Left ventricle myocardium superior (tissue), 1 donor: ENCODE results near the gene PLPP4. TPM values are rescaled to one million over a fixed set of nuclear protein-coding genes. Genes with fewer than 3 reads are reported as not detected.

Experiments used
- ATAC-seq: fragments of 200-7000 bp; cut with Tn5 transposase; one replicate; pipeline ENCODE4 v1.9.1; 2020; ENCODE audit warnings: mild to moderate bottlenecking, moderate library complexity
- DNase-seq: peaks from one replicate; pipeline ENCODE4 v3.0.0-alpha.2; 2020
- intact Hi-C: fragments of 100-400 bp; cut with micrococcal nuclease; formaldehyde crosslinking; loops from one replicate; pipeline ENCODE4 v1.11.0; 2022
- total RNA-seq: library from RNA; stranded (reverse); fragmentation: NEBNext Ultra II Directional; extraction: Animal tissue kit (Norgen Biotek cat#: 25700); gene quantifications from one replicate; pipeline ENCODE4 v1.2.1, GENCODE V29; 2021
- donor health status: DM: no; HTN: yes; CAD: no; lungs with severe emphysema.

Gene PLPP4
- total RNA-seq, 1 donor from 2014 or later: not detected

DNA sequence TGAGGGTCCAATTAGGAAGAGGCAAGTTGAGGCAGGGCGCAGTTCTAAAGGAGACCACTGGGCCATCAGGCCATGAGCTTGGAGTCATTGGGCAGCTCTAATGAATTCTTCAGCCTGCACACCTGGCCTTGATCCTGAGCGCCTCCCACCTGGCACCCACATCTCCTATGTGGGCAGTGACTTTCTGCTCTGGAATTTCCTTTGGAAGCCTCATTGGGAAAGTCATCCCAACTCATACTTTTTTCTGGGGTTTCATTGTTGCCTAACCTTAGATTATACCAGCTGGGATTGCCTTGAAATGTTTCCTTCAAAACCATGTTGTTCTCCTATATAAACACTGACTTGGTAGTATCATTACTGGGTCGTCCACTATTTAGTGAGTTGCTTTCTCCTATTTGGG lies 54.1 kb downstream of the PLPP4 start:
- ATAC-seq (no peak), DNase-seq (no peak)
- intact Hi-C loops: no loop called here

DNA sequence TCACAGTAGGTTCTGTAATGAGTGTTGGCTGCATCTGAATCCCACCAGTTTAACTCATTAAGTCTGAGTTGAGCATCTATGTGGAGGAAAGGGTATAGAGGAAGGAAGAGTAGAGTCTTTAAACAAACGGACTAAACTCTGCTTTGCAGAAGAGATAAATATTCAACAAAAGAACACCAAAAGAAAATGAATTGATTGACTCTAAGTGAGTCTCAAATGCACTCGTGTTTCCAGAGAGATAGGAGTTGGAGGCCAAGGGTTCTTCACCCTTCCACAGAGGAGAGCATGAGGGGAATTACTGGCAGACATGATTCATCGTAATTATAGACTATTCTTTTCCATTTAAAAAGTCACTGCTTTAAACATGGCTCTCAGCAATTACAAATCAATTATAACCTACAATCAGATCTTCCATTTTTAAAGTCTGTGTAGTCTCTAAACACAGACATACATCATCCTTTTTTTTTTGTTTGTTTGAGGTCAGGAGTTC lies 56.3 kb downstream of the PLPP4 start:
- intact Hi-C loops: no loop called here
- DNase-seq (no peak), ATAC-seq (no peak)

DNA sequence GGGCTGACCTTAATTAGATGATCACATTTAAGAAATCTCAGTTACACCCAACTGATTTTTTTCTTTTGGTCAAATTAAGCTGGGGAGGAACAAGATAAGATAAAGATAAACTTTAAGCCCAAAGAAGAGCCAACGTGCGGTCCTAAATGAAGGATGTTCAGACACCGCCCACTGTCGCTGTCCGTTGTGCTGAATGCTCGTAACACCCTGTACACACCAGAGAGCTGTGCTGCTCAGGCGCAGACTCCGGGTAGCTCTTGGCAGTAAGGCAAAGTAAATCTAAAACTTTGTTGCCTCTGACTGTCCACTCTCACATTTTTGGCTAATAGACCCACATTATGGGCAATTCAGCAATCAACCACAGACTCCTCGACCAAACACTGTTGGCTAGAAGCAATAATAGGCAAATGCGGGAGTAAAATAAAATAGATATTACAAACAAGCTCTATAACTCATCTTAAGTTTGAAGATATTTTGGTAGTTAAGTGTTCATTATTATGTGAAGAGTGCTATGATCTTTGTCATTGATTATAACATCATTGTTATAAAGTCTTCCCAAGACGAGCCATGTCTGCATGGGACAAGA lies 57.1 kb downstream of the PLPP4 start:
- intact Hi-C loops: no loop called here
- DNase-seq: no peak
- ATAC-seq: no peak

DNA sequence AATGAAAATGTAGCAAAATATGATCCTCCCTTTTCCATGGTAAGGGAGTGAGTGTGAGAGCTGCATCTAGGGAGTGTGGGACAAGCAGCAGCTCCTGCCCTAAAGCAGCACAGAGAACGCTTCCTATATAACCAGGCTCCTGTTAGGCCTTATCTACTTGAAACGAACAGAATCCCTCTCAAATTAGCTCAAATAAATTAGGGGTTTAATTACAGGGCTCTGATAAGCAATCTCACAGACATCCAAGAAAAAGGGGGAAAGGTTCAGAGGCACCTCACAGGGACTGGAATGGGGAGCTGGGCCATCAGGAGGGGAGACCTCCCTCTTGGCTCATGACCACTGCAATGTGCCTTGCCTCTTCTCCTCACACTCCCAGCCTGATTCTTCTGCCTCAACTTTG lies 57.9 kb downstream of the PLPP4 start:
- DNase-seq: no peak
- intact Hi-C loops: no loop called here

DNA sequence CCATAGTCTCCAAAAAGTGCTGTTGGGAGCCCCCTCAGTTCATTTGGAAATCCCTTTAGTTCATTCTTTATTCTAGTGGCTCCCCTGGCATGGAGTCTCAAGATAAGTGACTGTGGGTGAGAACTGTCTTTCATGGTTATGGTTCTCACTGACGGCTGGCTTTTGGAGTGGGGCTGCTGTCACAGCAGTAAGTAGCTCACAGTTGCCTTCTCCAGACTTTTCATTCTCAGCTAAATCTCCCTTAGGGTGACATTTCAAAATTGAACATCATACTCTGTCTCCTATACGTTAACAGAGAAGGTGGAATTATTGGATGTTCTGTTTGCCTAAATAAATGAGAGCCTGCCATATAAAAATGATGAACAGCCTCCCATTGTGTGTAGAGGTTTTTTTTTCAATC lies 58.7 kb downstream of the PLPP4 start:
- ATAC-seq: no peak
- no peak for DNase-seq
- intact Hi-C loops: no loop called here

More for the DNA sequence above, 57.9 kb downstream of the PLPP4 start:
- ATAC-seq: no peak

DNA sequence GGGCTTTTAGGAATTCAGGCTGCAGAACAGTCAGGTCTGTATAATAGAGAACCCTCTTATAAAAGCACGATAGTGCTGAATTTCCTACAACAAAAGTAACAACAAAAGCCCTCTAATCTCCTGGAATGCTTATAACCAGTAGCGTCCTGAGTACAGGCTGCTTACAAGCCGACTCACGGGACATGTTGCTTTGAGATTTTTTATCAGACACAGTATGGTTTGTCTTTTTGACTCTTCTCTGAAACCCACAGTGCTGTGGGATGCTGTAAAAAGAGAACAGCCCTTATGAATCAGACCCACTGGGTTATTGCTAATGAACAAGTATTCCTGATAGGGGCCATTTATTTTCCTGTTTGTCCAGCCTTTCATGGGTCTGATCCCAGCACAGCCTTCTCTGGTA lies 59.4 kb downstream of the PLPP4 start:
- no peak for DNase-seq
- no peak for ATAC-seq
- intact Hi-C loops: no loop called here

DNA sequence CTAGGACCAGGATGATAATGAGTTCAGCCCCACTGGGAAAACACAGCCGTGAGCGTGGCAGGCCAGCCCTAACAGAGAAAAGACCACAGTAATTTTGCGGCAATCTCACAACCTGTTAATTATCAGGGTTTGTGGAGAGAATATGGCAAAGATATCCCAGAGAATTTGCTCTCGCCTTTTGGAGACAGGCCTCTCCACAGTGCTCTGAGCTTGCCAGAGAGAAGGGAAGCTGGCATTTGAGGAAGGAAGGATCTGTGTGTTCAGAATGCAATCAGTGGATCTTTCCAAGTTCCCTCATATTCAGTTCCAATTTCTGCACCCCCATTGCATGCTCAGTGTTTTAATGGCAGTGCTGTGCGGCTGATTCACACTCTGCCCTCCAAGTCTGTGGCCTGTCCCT lies 60.2 kb downstream of the PLPP4 start:
- DNase-seq (no peak), ATAC-seq (no peak)
- intact Hi-C loops: no loop called here

DNA sequence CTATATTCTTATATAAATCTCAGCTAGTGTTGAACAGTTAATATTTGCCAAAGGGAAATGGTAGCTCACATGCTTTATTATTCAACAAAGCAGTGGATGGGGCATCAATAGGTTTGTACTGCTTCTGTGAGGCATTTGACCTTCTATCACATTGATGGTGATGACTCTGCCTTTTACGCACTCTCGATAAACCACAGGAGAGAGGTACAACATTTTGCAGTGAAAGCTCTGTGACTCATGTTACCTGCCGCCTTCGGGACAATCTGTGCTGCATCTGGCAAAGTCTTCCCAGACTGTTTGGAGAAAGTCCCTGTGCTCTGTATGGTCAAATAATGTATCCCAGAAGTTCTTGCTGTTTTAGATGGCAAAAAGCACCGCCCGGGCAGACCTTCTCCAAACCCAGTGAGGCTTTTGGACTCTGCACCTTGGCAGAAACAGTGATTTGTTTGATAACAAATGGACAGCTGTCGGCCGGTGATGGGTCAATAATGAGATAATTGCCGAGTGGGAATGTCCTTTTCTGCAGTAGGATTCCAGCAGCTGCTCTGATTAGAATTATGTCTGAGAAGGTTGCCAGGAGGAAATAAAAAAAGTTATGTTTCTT lies 61.0 kb downstream of the PLPP4 start:
- no peak for DNase-seq
- intact Hi-C loops: no loop called here

DNA sequence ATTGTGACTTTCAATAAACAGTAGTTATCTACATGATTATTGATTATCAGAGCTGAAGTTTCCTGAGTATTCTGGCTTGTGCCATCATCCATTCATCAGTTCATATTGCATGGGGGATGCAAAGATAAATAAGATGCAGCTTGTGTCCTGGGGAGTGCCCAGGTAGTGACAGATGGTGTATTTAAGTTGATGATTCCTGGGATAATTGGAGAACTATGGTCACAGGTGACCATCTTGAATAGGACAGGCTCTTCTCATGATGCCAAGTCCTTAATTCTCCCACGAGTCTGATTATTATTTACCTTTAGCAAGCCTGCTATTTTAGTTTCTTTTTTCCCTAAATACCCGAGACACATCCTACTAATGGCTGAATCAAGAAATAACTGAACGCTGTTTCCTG lies 64.9 kb downstream of the PLPP4 start:
- intact Hi-C loops: no loop called here
- DNase-seq (no peak), ATAC-seq (no peak)

More for the DNA sequence above, 61.0 kb downstream of the PLPP4 start:
- ATAC-seq: no peak

DNA sequence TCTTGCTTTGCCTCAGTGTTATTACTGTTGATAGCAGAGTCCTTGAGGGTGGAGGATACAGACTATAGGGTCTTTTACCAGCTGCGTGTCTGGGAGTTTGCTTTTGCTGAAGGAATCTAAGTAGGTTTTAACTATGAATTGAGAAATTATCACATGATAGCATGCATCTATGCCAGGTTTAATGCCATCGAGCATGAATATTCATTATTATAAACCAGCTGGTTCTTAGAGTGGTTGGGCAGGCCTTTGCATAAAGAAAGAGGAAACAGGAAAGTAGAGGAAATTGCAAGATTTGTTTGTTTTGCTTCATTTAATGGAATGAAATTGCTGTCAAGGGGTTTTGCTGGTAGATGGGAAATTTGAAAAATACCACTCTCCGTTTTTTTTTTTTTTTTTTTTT lies 70.7 kb downstream of the PLPP4 start:
- intact Hi-C loops: no loop called here
- ATAC-seq (no peak), DNase-seq (no peak)

DNA sequence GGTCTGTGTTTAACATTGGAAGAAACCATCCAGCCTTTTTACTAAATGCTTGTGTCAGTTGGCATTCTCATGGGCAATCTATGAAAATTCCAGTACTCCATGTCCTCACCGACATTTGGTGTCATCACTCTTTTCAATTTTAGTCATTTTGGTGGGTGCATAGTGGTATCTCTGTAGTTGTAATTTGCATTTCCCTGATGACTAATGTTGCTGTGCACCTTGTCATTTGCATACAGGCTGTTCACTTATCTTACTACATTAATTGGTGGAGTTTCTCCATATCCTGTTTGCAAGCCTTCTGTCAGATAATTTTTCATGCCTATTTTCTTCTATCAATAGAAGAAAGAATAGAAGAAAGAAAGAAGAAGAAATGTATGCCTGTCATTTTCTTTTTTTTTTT lies 73.7 kb downstream of the PLPP4 start:
- intact Hi-C loops: no loop called here
- DNase-seq: no peak
- no peak for ATAC-seq

DNA sequence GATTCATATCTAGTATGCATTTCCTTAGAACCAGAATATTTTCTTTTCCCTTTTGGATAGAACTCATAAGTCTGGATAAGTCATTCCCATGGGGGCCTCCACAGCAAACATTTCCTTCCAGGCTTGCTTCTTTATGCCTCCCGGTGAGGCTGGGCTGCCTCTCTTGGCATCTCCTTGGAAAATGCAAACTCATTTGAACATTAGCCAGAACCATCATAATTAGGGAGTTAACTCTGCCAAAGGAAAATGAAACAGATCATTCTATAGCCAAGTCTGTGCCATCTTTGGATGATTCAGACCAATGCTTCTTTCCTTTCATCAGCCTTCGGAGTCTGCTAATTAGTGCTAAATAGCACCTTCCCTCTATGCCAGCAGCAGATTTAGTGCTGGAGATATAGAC lies 81.1 kb downstream of the PLPP4 start:
- DNase-seq (no peak), ATAC-seq (no peak)
- intact Hi-C loops: no loop called here

DNA sequence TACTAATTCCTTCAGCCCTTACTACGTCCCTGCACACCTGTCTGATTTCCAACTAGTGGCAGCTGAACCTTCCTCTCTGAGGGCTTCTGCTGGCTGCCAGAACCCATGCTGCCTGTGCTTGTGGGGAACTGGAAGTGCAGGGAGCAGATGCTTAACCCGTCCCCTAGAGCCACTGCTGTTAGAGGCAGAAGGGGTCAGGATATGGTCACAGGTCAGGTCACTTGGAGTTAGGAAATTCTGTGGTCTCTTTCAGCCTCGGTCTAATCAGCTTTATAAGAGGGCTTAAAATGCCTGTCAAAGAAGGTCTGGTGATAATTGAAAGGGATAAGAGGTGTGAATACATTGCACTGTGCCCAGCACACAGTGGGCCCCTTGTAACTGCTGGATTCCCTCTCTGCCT lies 82.0 kb downstream of the PLPP4 start:
- intact Hi-C loops: no loop called here
- DNase-seq (no peak), ATAC-seq (no peak)

DNA sequence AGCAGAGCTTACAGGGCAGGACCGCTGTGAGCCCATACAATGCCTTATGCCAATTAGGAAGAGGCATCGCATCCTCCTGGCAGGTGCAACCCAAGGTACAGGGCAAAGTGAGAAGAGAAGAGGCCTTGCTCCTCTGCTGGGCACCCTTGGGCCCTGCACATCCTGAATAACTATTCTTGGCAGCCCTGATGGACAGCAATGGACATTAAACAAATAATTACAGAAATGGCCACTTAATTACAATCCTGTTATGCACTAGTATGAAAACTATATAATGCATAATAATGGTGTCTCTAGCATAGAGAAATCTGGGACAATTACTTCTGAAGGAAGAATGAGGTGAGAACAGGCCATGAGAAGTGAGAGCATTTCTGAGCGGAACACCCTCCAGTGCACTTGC lies 83.5 kb downstream of the PLPP4 start:
- intact Hi-C loops: no loop called here
- DNase-seq (no peak), ATAC-seq (no peak)

DNA sequence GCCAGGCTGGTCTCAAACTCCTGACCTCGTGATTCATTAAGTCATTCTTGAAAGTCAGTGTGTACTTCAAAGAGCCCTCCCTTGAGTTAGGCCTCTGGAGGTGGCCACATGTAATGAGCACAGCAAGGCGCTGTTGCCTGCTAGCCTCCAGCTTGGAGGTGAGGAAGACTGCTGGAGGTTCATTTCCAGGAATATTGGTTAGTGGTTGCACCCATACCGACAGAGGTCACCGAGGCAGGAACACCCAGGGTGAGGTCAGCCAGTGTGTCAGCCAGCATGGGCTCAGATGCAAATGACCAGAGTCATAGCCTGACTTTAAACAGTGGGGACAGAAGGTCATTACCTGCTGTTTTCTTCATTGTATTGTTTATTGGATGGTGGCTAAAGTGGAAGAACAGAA lies 85.0 kb downstream of the PLPP4 start:
- ATAC-seq (no peak), DNase-seq (no peak)
- intact Hi-C loops: no loop called here

DNA sequence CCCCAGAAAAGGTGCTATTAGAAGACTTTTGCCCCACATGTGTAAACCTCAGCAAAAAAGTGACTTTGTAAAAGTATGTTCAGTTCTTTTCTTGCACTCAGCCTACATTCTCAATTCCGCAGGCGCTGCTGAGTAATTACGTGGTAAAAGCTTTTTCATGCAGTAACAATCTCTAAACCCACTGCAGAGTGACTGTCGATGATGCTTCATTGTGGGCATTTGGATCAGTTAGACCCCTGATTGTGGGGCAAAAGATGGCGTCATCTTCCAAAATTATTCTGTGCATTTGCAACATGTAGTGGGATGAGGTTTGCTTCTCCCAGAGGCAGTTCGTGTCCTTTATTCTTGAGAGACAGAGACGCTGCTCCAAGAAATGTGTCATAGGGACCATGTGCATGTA lies 85.6 kb downstream of the PLPP4 start:
- intact Hi-C loops: no loop called here
- ATAC-seq (no peak), DNase-seq (no peak)

DNA sequence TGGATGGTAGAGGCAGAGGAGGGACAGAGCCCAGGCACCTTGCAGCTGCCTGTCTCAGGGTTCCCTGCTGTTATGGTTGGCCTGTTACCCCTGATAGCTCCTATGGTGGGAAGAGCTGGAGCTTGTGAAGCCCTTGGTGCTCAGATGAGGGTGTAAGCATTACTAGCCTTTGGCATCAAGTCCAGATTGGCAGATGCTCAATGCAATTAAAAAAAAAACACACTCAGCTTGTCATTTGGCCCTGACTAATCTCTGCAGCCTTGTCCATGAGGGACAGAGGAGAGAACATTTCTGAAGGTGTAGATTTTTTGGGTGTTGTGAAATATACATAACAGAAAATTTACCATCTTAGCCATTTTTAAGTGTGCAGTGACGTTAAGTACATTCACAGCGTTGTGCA lies 86.3 kb downstream of the PLPP4 start:
- no peak for ATAC-seq
- DNase-seq: no peak
- intact Hi-C loops: no loop called here

DNA sequence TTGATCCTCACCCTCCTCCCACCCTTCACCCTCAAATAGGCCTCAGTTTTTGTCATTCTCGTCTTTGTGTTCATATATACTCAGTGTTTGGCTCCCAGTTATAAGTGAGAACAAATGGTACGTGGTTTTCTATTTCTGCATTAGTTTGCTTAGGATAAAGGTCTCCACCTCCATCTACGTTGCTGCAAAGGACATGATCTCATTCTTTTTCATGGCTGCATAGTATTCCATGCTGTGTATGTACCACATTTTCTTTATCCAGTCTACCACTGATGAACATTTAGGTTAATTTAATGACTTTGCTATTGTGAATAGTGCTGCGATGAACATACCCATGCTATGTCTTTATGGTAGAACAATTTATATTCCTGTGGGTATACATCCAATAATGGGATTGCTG lies 91.2 kb downstream of the PLPP4 start:
- ATAC-seq: no peak
- DNase-seq: no peak
- intact Hi-C loops: no loop called here

DNA sequence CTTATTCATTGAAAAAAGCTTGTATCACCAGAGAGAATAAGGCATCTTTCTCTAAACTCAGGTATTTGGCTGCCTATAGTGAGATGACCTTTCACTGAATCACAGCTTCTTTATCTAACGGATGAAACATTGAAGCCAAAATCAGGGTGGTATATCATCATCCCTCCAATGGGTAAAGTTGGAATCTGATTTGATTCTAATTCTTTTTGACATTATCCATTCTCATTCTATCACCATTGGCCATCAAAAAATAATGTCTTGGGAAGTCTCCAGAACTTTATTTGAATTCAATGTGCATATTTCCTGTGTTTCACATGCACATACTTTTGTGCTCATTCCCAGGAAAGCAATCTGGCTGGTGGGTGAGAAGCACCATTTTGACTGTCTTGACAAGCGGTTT lies 95.2 kb downstream of the PLPP4 start:
- intact Hi-C loops: no loop called here
- ATAC-seq (no peak), DNase-seq (no peak)

DNA sequence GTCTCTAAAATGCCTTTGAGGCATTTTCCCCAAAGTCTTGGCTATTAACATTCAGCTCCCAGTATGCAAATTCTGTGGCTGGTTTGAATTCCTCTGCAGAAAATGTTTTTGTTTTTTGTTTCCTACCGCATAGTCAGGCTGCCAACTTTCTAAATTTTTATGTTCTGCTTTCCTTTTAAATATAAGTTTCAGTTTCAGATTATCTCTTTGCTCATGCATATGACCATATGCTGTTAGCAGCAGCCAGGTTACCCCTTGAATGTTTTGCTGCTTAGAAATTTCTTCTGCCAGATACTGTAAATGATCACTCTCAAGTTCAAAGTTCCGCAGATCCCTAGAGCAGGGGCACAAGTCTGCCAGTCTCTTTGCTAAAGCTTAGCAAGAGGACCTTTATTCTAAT lies 96.9 kb downstream of the PLPP4 start:
- intact Hi-C loops: no loop called here
- DNase-seq: no peak
- no peak for ATAC-seq

DNA sequence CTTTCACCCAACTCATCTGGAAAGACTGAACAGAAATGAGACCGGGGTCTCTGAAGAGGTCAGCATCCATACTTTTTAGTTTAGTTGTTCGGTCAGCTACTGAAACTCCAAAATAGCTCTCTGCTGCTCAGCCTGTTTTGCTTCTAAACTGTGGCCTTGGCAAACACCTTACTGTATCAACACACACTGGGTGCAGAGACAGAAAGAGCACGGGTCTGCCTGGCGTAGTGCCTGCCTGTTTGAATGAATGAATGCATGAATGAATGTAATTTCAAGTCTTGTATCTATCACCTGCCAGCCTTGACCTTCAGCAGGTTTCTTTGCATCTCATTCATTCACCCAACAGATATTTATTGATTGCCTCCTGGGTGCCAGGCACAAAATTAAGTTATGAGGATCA lies 98.4 kb downstream of the PLPP4 start:
- no peak for DNase-seq
- no peak for ATAC-seq
- intact Hi-C loops: no loop called here
